GM12878 (cell line): Measurements from ENCODE around the gene ADGRG1. TPM values are rescaled to one million over a fixed set of nuclear protein-coding genes. Genes with fewer than 3 reads are reported as not detected.

Source experiments
- ATAC-seq: fragments of 200-7000 bp; cut with Tn5 transposase; 3 replicates; pipeline ENCODE4 v1.9.1; 2020; ENCODE audit warnings: mild to moderate bottlenecking, moderate library complexity
- BruUV-seq: library from RNA; stranded (reverse); fragments of 400-500 nt; replicated peaks from 2 replicates; lab custom pipeline; 2021; lab: Mats Ljungman, UMichigan
- CTCF ChIA-PET: fragments of 300-600 bp; sonication (Branson Sonifier 250); formaldehyde crosslinking; extraction: SDS; loops from one replicate; lab custom pipeline; 2021; ENCODE audit warnings: inconsistent platforms; lab: Yijun Ruan, JAX
- POLR2A ChIA-PET: fragments of 350-600 bp; formaldehyde crosslinking; extraction: SDS; loops from one replicate; lab custom pipeline; 2021; ENCODE audit warnings: inconsistent platforms; lab: Charles Lee
- RAD21 ChIA-PET: fragments of 300-600 bp; sonication (Branson Sonifier 250); formaldehyde crosslinking; loops from one replicate; lab custom pipeline; 2023; ENCODE audit warnings: antibody characterized with exemption; ENCODE audit not compliant: unreplicated experiment; lab: Charles Lee
- SMC1A ChIA-PET: fragments of 300-600 bp; sonication (Branson Sonifier 250); formaldehyde crosslinking; loops from one replicate; lab custom pipeline; 2023; ENCODE audit not compliant: unreplicated experiment, uncharacterized antibody; lab: Charles Lee
- DNase-seq: peaks from one replicate; pipeline ENCODE4 v3.0.0-alpha.2; 2011; ENCODE audit warnings: low read depth, low spot score
- FAIRE-seq: peaks from 3 replicates; lab custom pipeline; 2011; peaks lifted over from hg19 to GRCh38; lab: Jason Lieb, UNC
- H2AFZ ChIP-seq: 2 replicates; pipeline ENCODE4 v1.6.0; 2011; ENCODE audit warnings: low read depth, low read length, control low read depth; ENCODE audit not compliant: control insufficient read depth
- H3K27ac ChIP-seq: 2 replicates; pipeline ENCODE4 v1.5.1; 2011; ENCODE audit warnings: control low read depth; ENCODE audit not compliant: control insufficient read depth, insufficient read depth
- H3K27me3 ChIP-seq, 2 experiments: replicated peaks in 1 of 2; 2 replicates each; pipeline versions ENCODE4 v1.6.0 to v1.6.1; 2011; ENCODE audit warnings: low read length in 1 of 2; ENCODE audit not compliant: control insufficient read depth in 2 of 2, insufficient read depth in 2 of 2
- H3K36me3 ChIP-seq, 2 experiments: 2 replicates each; pipeline ENCODE4 v1.5.1; 2011; ENCODE audit warnings: low read length in 1 of 2; ENCODE audit not compliant: control insufficient read depth in 2 of 2, insufficient read depth in 2 of 2
- H3K4me1 ChIP-seq: 2 replicates; pipeline ENCODE4 v1.6.1; 2011; ENCODE audit warnings: mild to moderate bottlenecking, low read length, moderate library complexity, mixed read lengths; ENCODE audit not compliant: control insufficient read depth, insufficient read depth
- H3K4me2 ChIP-seq: 2 replicates; pipeline ENCODE4 v1.6.0; 2011; ENCODE audit warnings: control low read depth; ENCODE audit not compliant: control insufficient read depth, insufficient read depth
- H3K4me3 ChIP-seq: fragments of 200-600 bp; sonication (generic); 2 replicates; pipeline ENCODE4 v1.5.1; 2016
- H3K79me2 ChIP-seq: 2 replicates; pipeline ENCODE4 v1.6.0; 2011; ENCODE audit warnings: low read length; ENCODE audit not compliant: control insufficient read depth, insufficient read depth
- H3K9ac ChIP-seq: 2 replicates; pipeline ENCODE4 v1.8.0; 2011; ENCODE audit warnings: low read length, control low read depth, mixed read lengths; ENCODE audit not compliant: control insufficient read depth, insufficient read depth
- H3K9me3 ChIP-seq: replicated peaks from 3 replicates; pipeline ENCODE4 v1.5.1; 2011; ENCODE audit warnings: mild to moderate bottlenecking, low read length; ENCODE audit not compliant: control insufficient read depth, insufficient read depth
- H4K20me1 ChIP-seq: 2 replicates; pipeline ENCODE4 v1.6.0; 2011; ENCODE audit not compliant: control insufficient read depth, insufficient read depth
- ASH2L ChIP-seq: fragments of 300-600, 200-600 bp; sonication (generic); IDR thresholded peaks from 2 replicates; pipeline ENCODE4 v1.6.1; 2017; ENCODE audit warnings: low read depth, mild to moderate bottlenecking, borderline replicate concordance
- BCL3 ChIP-seq: IDR thresholded peaks from 2 replicates; pipeline ENCODE4 v1.6.1; 2011; ENCODE audit warnings: borderline replicate concordance, low read depth, mild to moderate bottlenecking, moderate library complexity, low read length; ENCODE audit not compliant: insufficient read depth, poor library complexity, severe bottlenecking
- E4F1 ChIP-seq: fragments of 450-650 bp; IDR thresholded peaks from 2 replicates; pipeline ENCODE4 v1.6.1; 2018; ENCODE audit warnings: borderline replicate concordance, mild to moderate bottlenecking; ENCODE audit not compliant: partially characterized antibody
- HDGF ChIP-seq: fragments of 450-650 bp; IDR thresholded peaks from 2 replicates; pipeline ENCODE4 v1.6.1; 2016; ENCODE audit warnings: antibody characterized with exemption
- MTA2 ChIP-seq: fragments of 450-650 bp; IDR thresholded peaks from 2 replicates; pipeline ENCODE4 v1.6.1; 2016; ENCODE audit warnings: low read depth, mild to moderate bottlenecking, moderate library complexity
- NBN ChIP-seq: fragments of 450-650 bp; IDR thresholded peaks from 2 replicates; pipeline ENCODE4 v1.6.1; 2016
- PBX3 ChIP-seq: IDR thresholded peaks from 2 replicates; pipeline ENCODE4 v1.6.1; 2011; ENCODE audit warnings: mild to moderate bottlenecking, low read depth, low read length, moderate library complexity; ENCODE audit not compliant: insufficient replicate concordance
- POU2F2 ChIP-seq: IDR thresholded peaks from 3 replicates; pipeline ENCODE4 v1.6.1; 2011; ENCODE audit warnings: low read depth, mild to moderate bottlenecking, low read length, borderline replicate concordance
- YY1 ChIP-seq: IDR thresholded peaks from 2 replicates; pipeline ENCODE4 v1.6.1; 2011; ENCODE audit warnings: low read depth, mild to moderate bottlenecking, low read length
- ZBTB40 ChIP-seq: fragments of 450-650 bp; IDR thresholded peaks from 2 replicates; pipeline ENCODE4 v1.6.1; 2016; ENCODE audit warnings: mild to moderate bottlenecking, moderate library complexity, borderline replicate concordance
- WGBS: methylation state at CpG from one replicate; pipeline ENCODE4 v1.1.6; 2016; ENCODE audit warnings: low lambda C conversion rate; ENCODE audit not compliant: insufficient replicate concordance, insufficient coverage; ENCODE audit errors: missing lambda C conversion rate; 5-methylcytosine and 5-hydroxymethylcytosine counted together
- in situ Hi-C: fragments of 300-500 bp; cut with MboI; formaldehyde crosslinking; loops from 9 replicates; pipeline ENCODE4 v1.14.3; 2018; ENCODE audit warnings: mixed read lengths
- intact Hi-C: fragments of 100-400 bp; cut with micrococcal nuclease; formaldehyde crosslinking; loops from one replicate; pipeline ENCODE4 v1.14.2; 2022; ENCODE audit not compliant: unreplicated experiment
- polyA plus RNA-seq, 11 experiments: library from polyadenylated mRNA; depleted of rRNA in 4 of 11; unstranded in 6 of 11; stranded (reverse) in 5 of 11; fragments of >200 nt; fragmentation: Nextera tagmentation in 4 of 11; fragmentation: Illumina TruSeq in 1 of 11; extraction: Ambion mirVana in 4 of 11; extraction: Trizol in 1 of 11; gene quantifications; 1 replicate in 1 of 11; 2 replicates in 10 of 11; pipeline versions ENCODE4 v1.2.1 to v1.2.3, GENCODE V29; 2011 to 2016; ENCODE audit warnings: inconsistent platforms in 2 of 11, missing spikeins in 2 of 11, low read depth in 1 of 11
- total RNA-seq, 4 experiments: library from RNA; depleted of rRNA in 3 of 4; stranded (reverse); fragments of >200 nt in 3 of 4; fragmentation: Illumina TruSeq in 1 of 4; extraction: Trizol in 1 of 4; gene quantifications; 2 replicates each; pipeline versions ENCODE4 v1.2.1 to v1.2.3, GENCODE V29; 2013 to 2021

Gene ADGRG1
- total and polyA plus RNA-seq, 10 of the 15 experiments (the other 5 are each of a cell fraction or from before 2014, with no cell fraction given) = 0.07 to 2.0 (median 0.75) TPM

- Histone ChIP-seq H3K9me3 (no peaks in the 10 kb centered on the region), H3K4me2 (no peak overlapping the region), H3K36me3 (no peaks in the 10 kb centered on the region), H4K20me1 (no peaks in the 10 kb centered on the region), H3K79me2 (no peaks in the 10 kb centered on the region), H3K27me3 (peaks cover 0 to 3% of the 10 kb centered on the region in 2 experiments; a peak in 3 of 4 replicates), H2AFZ (no peak overlapping the region), H3K27ac (no peak overlapping the region), H3K4me1 (no peaks in the 10 kb centered on the region), H3K4me3 (no peak overlapping the region), H3K9ac (no peak overlapping the region)
- FAIRE-seq = peak; percentile 35
- CTCF ChIA-PET = interaction anchor here (0.6 to 1.0 kb wide), 3 partner anchors 9 to 33 kb away, joined by 3 read pairs; no protein-coding TSS in a partner anchor
- no peak for ATAC-seq
- intact Hi-C loops = no loop called here
- RAD21 ChIA-PET = interaction anchor here (1.3 to 1.5 kb wide), 2 partner anchors 18 to 19 kb away, joined by 3 to 4 read pairs; no protein-coding TSS in a partner anchor
- DNase-seq = no peak
- WGBS = 9% methylated on average over 6 of the region's 7 CpGs
- in situ Hi-C loops = no loop called here
- no TSS peak for BruUV-seq
- TF ChIP-seq HDGF (peak; percentile 93), YY1 (no peak), MTA2 (peak; percentile 13; the same call in 1 of the 2 replicates), ZBTB40 (no peak), NBN (peak; percentile 74), ASH2L (no peak), POU2F2 (0 out of 3 replicates have a peak, but pooled peaks have one; percentile 40), PBX3 (peak; percentile 31), E4F1 (peak; percentile 31), BCL3 (peak; percentile 44)
- SMC1A ChIA-PET = interaction anchor here (0.8 kb wide), 1 partner anchor 19 kb away, joined by 3 read pairs; no protein-coding TSS in a partner anchor
- POLR2A ChIA-PET = no interaction called here
These were observed 408 bp downstream of the ADGRG1 start for GRCh38 chr16:57628783-57629293.
